DOHH2 (cell line): ENCODE measurements around the gene CCDC112.

Experiments
- H3F3A ChIP-seq: fragments of 200-600 bp; sonication (generic), shearing (Covaris generic); 2 replicates; pipeline ENCODE4 v1.6.0; 2016; ENCODE audit warnings: antibody characterized with exemption, mild to moderate bottlenecking; ENCODE audit not compliant: control insufficient read depth, insufficient read depth
- H3K27ac ChIP-seq: fragments of 200-600 bp; sonication (generic); 2 replicates; pipeline ENCODE4 v1.5.1; 2014; ENCODE audit warnings: low read depth, mild to moderate bottlenecking, low read length, moderate library complexity
- H3K27me3 ChIP-seq: fragments of 200-600 bp; sonication (generic); 2 replicates; pipeline ENCODE4 v1.6.1; 2014; ENCODE audit warnings: mild to moderate bottlenecking, low read length, mixed read lengths; ENCODE audit not compliant: control insufficient read depth
- H3K36me3 ChIP-seq: fragments of 200-600 bp; sonication (generic); 2 replicates; pipeline ENCODE4 v1.6.1; 2014; ENCODE audit warnings: mild to moderate bottlenecking, low read length, moderate library complexity, mixed read lengths; ENCODE audit not compliant: control insufficient read depth
- H3K4me1 ChIP-seq: fragments of 200-600 bp; sonication (generic); 2 replicates; pipeline ENCODE4 v1.6.1; 2014; ENCODE audit warnings: mild to moderate bottlenecking, low read length, mixed read lengths; ENCODE audit not compliant: control insufficient read depth
- H3K4me2 ChIP-seq: fragments of 200-600 bp; sonication (generic); 2 replicates; pipeline ENCODE4 v1.6.0; 2014; ENCODE audit warnings: mild to moderate bottlenecking, low read length, moderate library complexity
- H3K4me3 ChIP-seq: fragments of 200-600 bp; sonication (generic); 2 replicates; pipeline ENCODE4 v1.5.1; 2014; ENCODE audit warnings: mild to moderate bottlenecking, low read length, mixed read lengths
- H3K79me2 ChIP-seq: fragments of 200-600 bp; sonication (generic); 2 replicates; pipeline ENCODE4 v1.6.1; 2014; ENCODE audit warnings: mild to moderate bottlenecking, low read length, mixed read lengths; ENCODE audit not compliant: control insufficient read depth
- H3K9me2 ChIP-seq: fragments of 200-600 bp; sonication (generic); replicated peaks from 2 replicates; pipeline ENCODE4 v1.6.1; 2014; ENCODE audit warnings: mild to moderate bottlenecking, low read length, mixed read lengths; ENCODE audit not compliant: control insufficient read depth
- H3K9me3 ChIP-seq: fragments of 200-600 bp; sonication (generic); 2 replicates; pipeline ENCODE4 v1.6.1; 2014; ENCODE audit warnings: antibody characterized with exemption, low read length, mixed read lengths; ENCODE audit not compliant: control insufficient read depth, insufficient read depth
- H4K20me1 ChIP-seq: fragments of 200-600 bp; sonication (generic); 2 replicates; pipeline ENCODE4 v1.6.0; 2014; ENCODE audit warnings: low read depth, mild to moderate bottlenecking, antibody characterized with exemption, low read length, moderate library complexity; ENCODE audit not compliant: control insufficient read depth, insufficient read depth
- CTCF ChIP-seq: fragments of 200-600 bp; sonication (generic); IDR thresholded peaks from one replicate; pipeline ENCODE4 v1.5.1; 2014; ENCODE audit warnings: antibody characterized with exemption, mild to moderate bottlenecking, low read depth, low read length; ENCODE audit not compliant: poor library complexity, severe bottlenecking
- EZH2phosphoT487 ChIP-seq: fragments of 200-600 bp; sonication (generic); IDR thresholded peaks from 2 replicates; pipeline ENCODE4 v1.6.1; 2017; ENCODE audit warnings: borderline replicate concordance, mild to moderate bottlenecking, antibody characterized with exemption, low read length, moderate library complexity, mixed read lengths

Gene CCDC112

GRCh38 chr5:115243412-115243811, 53.0 kb downstream of the CCDC112 start:
- no peaks in the 10 kb centered on the region for H3K27me3 ChIP-seq
- no peaks in the 10 kb centered on the region for H3K9me2 ChIP-seq
- no peak for TF ChIP-seq EZH2phosphoT487
- TF ChIP-seq CTCF = no peak
- no peaks in the 10 kb centered on the region; the same call in 1 of the 2 replicates for H4K20me1 ChIP-seq
- peaks cover 22% of the 10 kb centered on the region for H3K36me3 ChIP-seq
- peaks cover 8% of the 10 kb centered on the region; the same call in 1 of the 2 replicates for H3F3A ChIP-seq
- no peak overlapping the region for H3K27ac ChIP-seq
- H3K4me3 ChIP-seq = no peak overlapping the region
- peaks cover 5% of the 10 kb centered on the region; the same call in 1 of the 2 replicates for H3K79me2 ChIP-seq
- no peak overlapping the region for H3K4me2 ChIP-seq
- H3K4me1 ChIP-seq = peaks cover 7% of the 10 kb centered on the region
- H3K9me3 ChIP-seq = no peaks in the 10 kb centered on the region

GRCh38 chr5:115241881-115242642, 54.4 kb downstream of the CCDC112 start:
- TF ChIP-seq EZH2phosphoT487 (no peak), CTCF (no peak)
- Histone ChIP-seq H3F3A (no peaks in the 10 kb centered on the region), H3K4me2 (no peak overlapping the region), H3K27ac (no peak overlapping the region), H3K4me1 (peaks cover 7% of the 10 kb centered on the region), H3K36me3 (peaks cover 27% of the 10 kb centered on the region), H3K9me2 (no peaks in the 10 kb centered on the region), H3K27me3 (no peaks in the 10 kb centered on the region), H3K79me2 (peaks cover 5% of the 10 kb centered on the region; the same call in 1 of the 2 replicates), H3K4me3 (no peak overlapping the region), H4K20me1 (no peaks in the 10 kb centered on the region; the same call in 1 of the 2 replicates), H3K9me3 (no peaks in the 10 kb centered on the region)

DNA sequence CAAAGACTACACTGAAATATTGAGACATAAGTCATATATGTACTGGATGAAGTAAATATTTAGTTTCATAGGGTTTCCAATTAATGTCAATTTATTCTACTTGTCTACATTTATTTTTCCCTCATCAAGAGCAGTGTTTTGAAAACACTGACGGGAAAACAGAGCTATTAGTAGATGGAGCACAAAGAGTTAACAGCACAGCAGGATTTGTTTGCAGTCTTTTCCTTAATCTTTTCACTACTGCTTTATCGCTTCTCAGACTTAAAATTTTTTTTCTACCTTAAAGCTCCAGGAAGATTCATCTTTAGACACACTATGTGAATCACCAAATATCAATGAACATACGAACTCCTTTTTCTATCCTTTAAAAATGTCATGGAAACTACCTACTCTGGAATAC, 59.4 kb downstream of the CCDC112 start:
- H3K4me1 ChIP-seq = no peaks in the 10 kb centered on the region; the same call in 1 of the 2 replicates
- H3K36me3 ChIP-seq = peaks cover 37% of the 10 kb centered on the region
- no peak overlapping the region for H3K4me2 ChIP-seq
- no peaks in the 10 kb centered on the region for H3K27me3 ChIP-seq
- no peaks in the 10 kb centered on the region for H3K9me3 ChIP-seq
- H3K79me2 ChIP-seq = no peaks in the 10 kb centered on the region
- no peaks in the 10 kb centered on the region for H3K9me2 ChIP-seq
- no peaks in the 10 kb centered on the region for H3F3A ChIP-seq
- H3K4me3 ChIP-seq = no peak overlapping the region
- TF ChIP-seq CTCF (no peak), EZH2phosphoT487 (no peak)
- no peaks in the 10 kb centered on the region for H4K20me1 ChIP-seq
- H3K27ac ChIP-seq = no peak overlapping the region
